Tibial nerve (tissue), 4 donors: ENCODE measurements around the gene GPC3. TPM values are rescaled to one million over a fixed set of nuclear protein-coding genes. Genes with fewer than 3 reads are reported as not detected.

Source experiments
- DNase-seq, 2 donors: peaks; one replicate each; pipeline ENCODE4 v3.0.0-alpha.2; 2019; ENCODE audit warnings: low spot score in 2 of 2
- H3K27ac ChIP-seq, 4 donors: fragments of 200-600 bp; sonication (generic) in 3 of 4; one replicate each; pipeline ENCODE4 v1.5.1; 2017 to 2019; ENCODE audit warnings: mild to moderate bottlenecking in 1 of 4
- H3K27me3 ChIP-seq, 2 donors: fragments of 200-600 bp; sonication (generic) in 1 of 2; one replicate each; pipeline versions ENCODE4 v1.5.1 to v1.6.0; 2017 to 2019
- H3K36me3 ChIP-seq, 3 donors: fragments of 200-600 bp; sonication (generic); one replicate each; pipeline ENCODE4 v1.5.1; 2018 to 2019
- H3K4me1 ChIP-seq, 4 donors: fragments of 200-600 bp; sonication (generic) in 3 of 4; one replicate each; pipeline ENCODE4 v1.5.1; 2017 to 2019
- H3K4me3 ChIP-seq, 4 donors: fragments of 200-600 bp; sonication (generic) in 3 of 4; one replicate each; pipeline ENCODE4 v1.5.1; 2017 to 2019; ENCODE audit warnings: mild to moderate bottlenecking in 1 of 4, moderate library complexity in 1 of 4
- H3K9me3 ChIP-seq, 4 donors: fragments of 200-600 bp; sonication (generic) in 3 of 4; one replicate each; pipeline ENCODE4 v1.5.1; 2017 to 2019
- EP300 ChIP-seq, 2 donors: sonication (generic); formaldehyde crosslinking; IDR thresholded peaks; one replicate each; pipeline ENCODE4 v1.6.1; 2017; ENCODE audit warnings: antibody characterized with exemption in 2 of 2, mild to moderate bottlenecking in 1 of 2
- POLR2A ChIP-seq, 2 donors: fragments of 450-650 bp; IDR thresholded peaks; one replicate each; pipeline ENCODE4 v1.6.1; 2017; ENCODE audit warnings: antibody characterized with exemption in 2 of 2, mild to moderate bottlenecking in 2 of 2, moderate library complexity in 2 of 2
- WGBS, 2 donors: methylation state at CpG; one replicate each; pipeline ENCODE4 v1.1.5; 2018; 5-methylcytosine and 5-hydroxymethylcytosine counted together
- total RNA-seq, 4 donors: library from RNA; depleted of rRNA; stranded (reverse); fragments of >200 nt; gene quantifications; one replicate each; pipeline ENCODE4 v1.1.0, GENCODE V29; 2016
- TF ChIP-seq, protein P1 (sequence below), 5 experiments: fragments of 200-600 bp in 3 of 5; fragments of 450-650 bp in 2 of 5; sonication (generic) in 3 of 5; IDR thresholded peaks; one replicate each; pipeline ENCODE4 v1.5.1; 2016 to 2019; ENCODE audit warnings: antibody characterized with exemption in 5 of 5, mild to moderate bottlenecking in 3 of 5, moderate library complexity in 2 of 5

The GPC3 gene
- total RNA-seq, 4 donors from 2014 or later = 60.5 to 116 (median 72.8) TPM

DNA sequence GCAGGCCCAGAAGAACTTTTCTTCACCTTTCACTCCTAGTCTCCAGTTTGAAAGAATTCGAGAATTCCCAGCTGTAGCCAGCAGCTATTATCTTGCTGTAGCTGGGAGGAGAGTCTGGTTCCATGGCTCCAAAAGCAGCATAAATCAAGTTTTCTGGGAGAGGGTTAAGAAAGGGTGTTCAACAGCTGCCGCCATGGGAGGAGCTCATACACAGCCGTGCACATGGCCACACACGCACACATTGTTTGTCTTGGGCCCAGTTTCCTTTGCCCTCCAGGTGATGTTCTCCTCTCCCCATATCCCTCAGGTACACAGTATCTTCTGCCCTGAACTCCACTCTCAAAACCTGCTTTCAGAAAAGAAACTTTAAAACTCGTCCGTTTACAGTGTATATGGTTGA is 4.1 kb upstream of the GPC3 start:
- whole genome bisulfite sequencing, 2 donors = 50 to 58% methylated on average over 6 of the region's 6 CpGs
- H3K9me3 ChIP-seq = no peaks in the 10 kb centered on the region
- peaks cover 0 to 8% of the 10 kb centered on the region in 2 donors for H3K27me3 ChIP-seq
- no peak for TF ChIP-seq EP300 (IDR thresholded peaks at IDR 0.05)
- TF ChIP-seq, protein P1, sequence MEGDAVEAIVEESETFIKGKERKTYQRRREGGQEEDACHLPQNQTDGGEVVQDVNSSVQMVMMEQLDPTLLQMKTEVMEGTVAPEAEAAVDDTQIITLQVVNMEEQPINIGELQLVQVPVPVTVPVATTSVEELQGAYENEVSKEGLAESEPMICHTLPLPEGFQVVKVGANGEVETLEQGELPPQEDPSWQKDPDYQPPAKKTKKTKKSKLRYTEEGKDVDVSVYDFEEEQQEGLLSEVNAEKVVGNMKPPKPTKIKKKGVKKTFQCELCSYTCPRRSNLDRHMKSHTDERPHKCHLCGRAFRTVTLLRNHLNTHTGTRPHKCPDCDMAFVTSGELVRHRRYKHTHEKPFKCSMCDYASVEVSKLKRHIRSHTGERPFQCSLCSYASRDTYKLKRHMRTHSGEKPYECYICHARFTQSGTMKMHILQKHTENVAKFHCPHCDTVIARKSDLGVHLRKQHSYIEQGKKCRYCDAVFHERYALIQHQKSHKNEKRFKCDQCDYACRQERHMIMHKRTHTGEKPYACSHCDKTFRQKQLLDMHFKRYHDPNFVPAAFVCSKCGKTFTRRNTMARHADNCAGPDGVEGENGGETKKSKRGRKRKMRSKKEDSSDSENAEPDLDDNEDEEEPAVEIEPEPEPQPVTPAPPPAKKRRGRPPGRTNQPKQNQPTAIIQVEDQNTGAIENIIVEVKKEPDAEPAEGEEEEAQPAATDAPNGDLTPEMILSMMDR (IDR thresholded peaks at IDR 0.05) = no peak
- no peak for TF ChIP-seq POLR2A (IDR thresholded peaks at IDR 0.05)
- H3K36me3 ChIP-seq = no peaks in the 10 kb centered on the region
- H3K4me3 ChIP-seq = no peak overlapping the region
- no peak overlapping the region for H3K27ac ChIP-seq
- peaks cover 0 to 8% (median 0%) of the 10 kb centered on the region in 4 donors for H3K4me1 ChIP-seq
- no peak for DNase-seq

DNA sequence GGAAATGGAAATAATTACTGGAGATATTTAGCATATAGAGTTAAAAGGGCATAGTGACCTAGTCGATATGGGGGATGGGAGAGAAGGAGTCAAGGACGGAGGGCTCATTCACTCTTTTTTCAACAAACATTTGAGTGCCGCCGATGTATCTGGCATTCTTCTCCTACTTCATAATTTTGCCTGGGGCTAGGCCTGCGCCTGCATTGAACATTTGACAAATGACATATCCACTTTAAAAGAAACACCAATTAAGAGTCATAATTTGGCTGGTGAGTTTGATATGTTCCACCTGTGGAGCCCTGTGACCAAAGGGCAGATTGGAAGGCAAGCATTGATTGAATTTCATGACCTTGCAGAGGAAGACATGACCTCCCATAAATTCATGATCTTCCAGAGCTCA is 2.6 kb upstream of the GPC3 start:
- WGBS, 2 donors = 78 to 83% methylated on average over 5 of the region's 5 CpGs
- H3K9me3 ChIP-seq = no peaks in the 10 kb centered on the region
- H3K4me1 ChIP-seq = peaks cover 0 to 10% (median 0%) of the 10 kb centered on the region in 4 donors
- H3K27ac ChIP-seq = no peak overlapping the region
- H3K4me3 ChIP-seq = no peak overlapping the region
- peaks cover 0 to 3% of the 10 kb centered on the region in 2 donors for H3K27me3 ChIP-seq
- DNase-seq = no peak
- H3K36me3 ChIP-seq = no peaks in the 10 kb centered on the region
- no peak for TF ChIP-seq EP300 (IDR thresholded peaks at IDR 0.05)
- no peak for TF ChIP-seq POLR2A (IDR thresholded peaks at IDR 0.05)
- TF ChIP-seq, protein P1 (IDR thresholded peaks at IDR 0.05) = no peak

DNA sequence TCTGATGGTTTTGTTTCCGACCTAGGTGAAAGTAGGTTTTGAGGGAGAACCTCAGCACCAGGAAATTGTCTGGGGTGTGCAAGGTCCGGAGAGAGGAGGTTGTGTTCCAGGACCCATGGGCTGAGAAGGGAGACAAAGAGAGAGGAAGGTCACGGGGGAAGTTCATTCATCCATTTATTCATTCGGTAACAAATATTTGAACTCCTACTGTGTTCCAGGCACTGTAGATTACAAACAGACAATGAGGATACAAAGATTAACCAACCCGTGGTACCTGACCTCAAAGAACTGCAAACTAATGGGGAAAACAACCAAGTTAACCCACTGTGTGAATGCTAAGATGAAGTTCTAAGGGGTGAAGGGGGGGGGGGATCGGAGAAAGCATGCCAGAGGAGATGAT is 1.8 kb upstream of the GPC3 start:
- no peak for DNase-seq
- no peaks in the 10 kb centered on the region for H3K9me3 ChIP-seq
- H3K4me1 ChIP-seq = peaks cover 0 to 10% (median 0%) of the 10 kb centered on the region in 4 donors
- WGBS, 2 donors = 72 to 75% methylated on average over 6 of the region's 6 CpGs
- TF ChIP-seq, protein P1 (IDR thresholded peaks at IDR 0.05) = no peak
- TF ChIP-seq EP300 (IDR thresholded peaks at IDR 0.05) (no peak), POLR2A (IDR thresholded peaks at IDR 0.05) (no peak)
- no peaks in the 10 kb centered on the region for H3K36me3 ChIP-seq
- peaks cover 0 to 7% of the 10 kb centered on the region in 2 donors for H3K27me3 ChIP-seq
- no peak overlapping the region for H3K4me3 ChIP-seq
- H3K27ac ChIP-seq = no peak overlapping the region

DNA sequence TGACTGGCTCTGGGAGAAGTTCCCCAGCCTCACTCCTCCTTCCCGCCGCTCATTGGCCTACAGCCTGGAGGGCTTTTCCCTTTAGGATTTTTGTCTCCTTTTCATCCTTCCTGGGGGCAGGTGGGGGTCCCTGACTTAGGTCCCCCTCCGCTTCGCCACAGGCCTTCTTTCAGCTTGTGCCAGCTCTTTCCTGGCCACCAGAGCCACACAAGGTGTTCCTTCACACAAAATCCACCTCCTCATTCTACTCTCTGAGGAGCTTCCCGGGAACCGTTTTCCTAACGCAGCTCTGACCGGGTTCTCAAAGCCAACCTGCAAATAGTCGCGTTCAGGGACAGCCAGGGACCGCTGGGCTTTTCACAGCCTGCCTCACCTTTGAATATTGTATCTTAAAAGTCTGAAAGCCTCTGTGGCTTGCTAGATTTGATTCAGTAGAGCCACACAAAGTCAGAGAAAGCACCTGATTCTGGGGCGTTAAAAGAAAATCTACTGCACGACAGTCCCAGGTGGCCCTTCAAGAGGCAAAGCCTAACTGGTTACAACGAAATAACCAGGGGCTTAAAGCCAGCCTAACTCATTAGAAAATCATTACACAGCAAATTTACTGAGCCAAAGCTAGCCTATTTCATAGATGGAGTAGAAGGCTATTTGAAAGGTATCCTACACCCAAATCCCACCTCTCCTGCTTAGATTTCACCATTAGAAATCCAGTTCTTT is 731 bp upstream of the GPC3 start:
- H3K27ac ChIP-seq = peak overlapping the region in 1 of 4 donors; percentile 58
- no peaks in the 10 kb centered on the region for H3K36me3 ChIP-seq
- no peaks in the 10 kb centered on the region for H3K9me3 ChIP-seq
- DNase-seq = no peak
- H3K27me3 ChIP-seq = peaks cover 0 to 7% of the 10 kb centered on the region in 2 donors
- TF ChIP-seq, protein P1 (IDR thresholded peaks at IDR 0.05) = no peak
- TF ChIP-seq EP300 (IDR thresholded peaks at IDR 0.05) (no peak), POLR2A (IDR thresholded peaks at IDR 0.05) (no peak)
- H3K4me3 ChIP-seq = peak overlapping the region in 3 of 4 donors; percentile 30 to 61 (median 31)
- WGBS, 2 donors = 5 to 47% methylated on average over 14 of the region's 14 CpGs
- peaks cover 0 to 10% (median 0%) of the 10 kb centered on the region in 4 donors for H3K4me1 ChIP-seq

DNA sequence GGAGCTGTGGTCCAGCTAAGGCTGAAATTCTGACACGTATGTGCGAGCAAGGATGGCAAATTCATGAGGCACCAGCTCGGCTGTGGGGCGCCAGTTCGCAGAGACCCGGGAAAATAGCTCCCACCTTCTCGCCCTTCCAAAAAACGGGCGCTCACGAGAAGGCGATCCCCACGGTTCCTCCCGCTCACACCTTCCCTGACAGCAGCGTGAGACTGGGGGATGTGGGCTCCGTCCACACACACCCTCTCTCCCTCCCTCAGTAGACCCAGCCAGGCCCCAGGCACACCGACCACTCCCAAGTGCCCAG is 584 bp downstream of the GPC3 start:
- H3K27ac ChIP-seq = peak overlapping the region in 2 of 4 donors; percentile 10 to 58
- peak overlapping the region; percentile 29 to 61 (median 36) for H3K4me3 ChIP-seq
- whole genome bisulfite sequencing, 2 donors = 18 to 54% methylated on average over 3 to 16 of the region's 16 CpGs

More for the DNA sequence above, 584 bp downstream of the GPC3 start:
- Histone ChIP-seq H3K4me1 (peaks cover 0 to 10% (median 0%) of the 10 kb centered on the region in 4 donors), H3K9me3 (no peaks in the 10 kb centered on the region), H3K27me3 (peaks cover 0 to 12% of the 10 kb centered on the region in 2 donors), H3K36me3 (no peaks in the 10 kb centered on the region)
- DNase-seq = no peak
- TF ChIP-seq EP300 (IDR thresholded peaks at IDR 0.05) = no peak
- TF ChIP-seq POLR2A (IDR thresholded peaks at IDR 0.05) = no peak
- TF ChIP-seq, protein P1 (IDR thresholded peaks at IDR 0.05) = no peak
